HG02981 (cell line): ENCODE measurements around the gene ATF1.
"Not testable (repeated sequence)": the region's sequence is repeated elsewhere in the genome, so short reads cannot be mapped to it uniquely, and the experiment has no call there.

Experiments
- ATAC-seq: cut with Tn5 transposase; IDR thresholded peaks from one replicate; pipeline ENCODE4 v1.9.1; 2021; ENCODE audit warnings: mild to moderate bottlenecking, moderate library complexity; ENCODE audit not compliant: unreplicated experiment

ATF1 gene

GRCh38 chr12:50855218-50855617 lies 91.3 kb downstream of the ATF1 start:
- not testable (repeated sequence) for ATAC-seq

GRCh38 chr12:50855679-50856078 lies 91.8 kb downstream of the ATF1 start:
- ATAC-seq = not testable (repeated sequence)

GRCh38 chr12:50859621-50860310 lies 95.9 kb downstream of the ATF1 start:
- no peak for ATAC-seq

GRCh38 chr12:50862316-50862715 lies 98.4 kb downstream of the ATF1 start:
- ATAC-seq = no peak

- ATAC-seq = no peak
These were observed 101.4 kb downstream of the ATF1 start for GRCh38 chr12:50865266-50865665.

GRCh38 chr12:50868881-50869280 lies 105.0 kb downstream of the ATF1 start:
- ATAC-seq = not testable (repeated sequence)
